ENCODE data around the gene RTN4IP1.

Gene RTN4IP1

GRCh38 chr6:106629103-106629858 is at the start of gene RTN4IP1, which contains the start of gene QRSL1:
Gene RTN4IP1 (minus strand): TSS chr6:106629498. CDS start chr6:106629021, 477 bp downstream.
Gene QRSL1 (plus strand): TSS chr6:106629578. CDS start chr6:106629682, 104 bp downstream.
- peak; percentile 94 for DNase-seq (ENCODE audit: low read depth)

GRCh38 chr6:106677282-106677681 is 48.0 kb upstream of the RTN4IP1 start:
- no peak for DNase-seq (ENCODE audit: low read depth)

- no peak for DNase-seq (ENCODE audit: low read depth)
These were observed 45.4 kb upstream of the RTN4IP1 start for GRCh38 chr6:106674541-106675229.

GRCh38 chr6:106671651-106672050 is 42.4 kb upstream of the RTN4IP1 start:
- DNase-seq (ENCODE audit: low read depth) = no peak

- DNase-seq (ENCODE audit: low read depth) = no peak
These were observed 40.9 kb upstream of the RTN4IP1 start for GRCh38 chr6:106670236-106670635.

GRCh38 chr6:106667022-106667402 is 37.7 kb upstream of the RTN4IP1 start:
- no peak for DNase-seq (ENCODE audit: low read depth)

- no peak for DNase-seq (ENCODE audit: low read depth)
These were observed 37.2 kb upstream of the RTN4IP1 start for GRCh38 chr6:106666282-106667021.

- DNase-seq (ENCODE audit: low read depth) = no peak
These were observed 33.2 kb upstream of the RTN4IP1 start for GRCh38 chr6:106662458-106662857.

- no peak for DNase-seq (ENCODE audit: low read depth)
These were observed 30.6 kb upstream of the RTN4IP1 start for GRCh38 chr6:106659859-106660258.

GRCh38 chr6:106658469-106658868 is 29.2 kb upstream of the RTN4IP1 start:
- no peak for DNase-seq (ENCODE audit: low read depth)

- no peak for DNase-seq (ENCODE audit: low read depth)
These were observed 19.5 kb upstream of the RTN4IP1 start for GRCh38 chr6:106648651-106649308.

GRCh38 chr6:106643061-106643460 is 13.8 kb upstream of the RTN4IP1 start:
- DNase-seq (ENCODE audit: low read depth) = peak; percentile 31

GRCh38 chr6:106642476-106642875 is 13.2 kb upstream of the RTN4IP1 start:
- DNase-seq (ENCODE audit: low read depth) = no peak

- no peak for DNase-seq (ENCODE audit: low read depth)
These were observed 10.5 kb upstream of the RTN4IP1 start for GRCh38 chr6:106639812-106640211.

- no peak for DNase-seq (ENCODE audit: low read depth)
These were observed 8.5 kb upstream of the RTN4IP1 start for GRCh38 chr6:106637717-106638341.

- DNase-seq (ENCODE audit: low read depth) = no peak
These were observed 7.9 kb upstream of the RTN4IP1 start for GRCh38 chr6:106637051-106637716.

GRCh38 chr6:106634565-106634964 is 5.3 kb upstream of the RTN4IP1 start:
- no peak for DNase-seq (ENCODE audit: low read depth)

- DNase-seq (ENCODE audit: low read depth) = peak; percentile 38
These were observed 2.0 kb upstream of the RTN4IP1 start for GRCh38 chr6:106631346-106631745.

- DNase-seq (ENCODE audit: low read depth) = no peak
These were observed 1.1 kb upstream of the RTN4IP1 start for GRCh38 chr6:106630366-106630765.

GRCh38 chr6:106629859-106630163 is 513 bp upstream of the RTN4IP1 start:
- DNase-seq (ENCODE audit: low read depth) = no peak

- DNase-seq (ENCODE audit: low read depth) = no peak
These were observed 618 bp downstream of the RTN4IP1 start for GRCh38 chr6:106628658-106629102.
